ENCODE results near the gene LRRC40.
A peak's percentile ranks its signal among the peaks of the same experiment; 100 is the strongest.

LRRC40 gene

GRCh38 chr1:70228670-70229069, 23.3 kb upstream of the LRRC40 start:
- ChIA-PET POLR2A (no interaction called here), CTCF (no interaction called here)
- no peak for DNase-seq
- Histone ChIP-seq H3K9me3 (ENCODE audit: control extremely low read depth in 1 of 5, control insufficient read depth in 4 of 5, insufficient read depth in 2 of 5, low read depth in 1 of 5, low read length in 4 of 5) (no peaks in the 10 kb centered on the region), H3K4me3 (ENCODE audit: control insufficient read depth in 1 of 7, extremely low read depth in 1 of 7, insufficient read depth in 4 of 7, low read depth in 2 of 7, low read length in 6 of 7) (no peak overlapping the region), H3K27ac (ENCODE audit: insufficient read depth in 1 of 2, low read depth in 1 of 2, low read length in 2 of 2, poor library complexity in 1 of 2, severe bottlenecking in 2 of 2) (no peak overlapping the region), H3K27me3 (replicated peaks in 2 of 5; ENCODE audit: control insufficient read depth in 4 of 5, insufficient read depth in 5 of 5, low read length in 4 of 5) (no peaks in the 10 kb centered on the region), H3K4me1 (ENCODE audit: control extremely low read depth in 1 of 4, control insufficient read depth in 4 of 4, insufficient read depth in 4 of 4, low read length in 3 of 4) (peaks cover 0 to 20% (median 8%) of the 10 kb centered on the region in 4 experiments), H3K36me3 (ENCODE audit: control insufficient read depth in 4 of 4, insufficient read depth in 4 of 4, low read length in 3 of 4) (peaks cover 9 to 65% (median 44%) of the 10 kb centered on the region in 4 experiments)
- no CpG with 5 or more reads among the region's 2 CpGs for WGBS (ENCODE audit: insufficient coverage)

GRCh38 chr1:70227439-70227838, 22.1 kb upstream of the LRRC40 start:
- Histone ChIP-seq H3K9me3 (ENCODE audit: control extremely low read depth in 1 of 5, control insufficient read depth in 4 of 5, insufficient read depth in 2 of 5, low read depth in 1 of 5, low read length in 4 of 5) (no peaks in the 10 kb centered on the region), H3K36me3 (ENCODE audit: control insufficient read depth in 4 of 4, insufficient read depth in 4 of 4, low read length in 3 of 4) (peaks cover 9 to 63% (median 37%) of the 10 kb centered on the region in 4 experiments), H3K27ac (ENCODE audit: insufficient read depth in 1 of 2, low read depth in 1 of 2, low read length in 2 of 2, poor library complexity in 1 of 2, severe bottlenecking in 2 of 2) (no peak overlapping the region), H3K27me3 (replicated peaks in 2 of 5; ENCODE audit: control insufficient read depth in 4 of 5, insufficient read depth in 5 of 5, low read length in 4 of 5) (no peaks in the 10 kb centered on the region), H3K4me3 (ENCODE audit: control insufficient read depth in 1 of 7, extremely low read depth in 1 of 7, insufficient read depth in 4 of 7, low read depth in 2 of 7, low read length in 6 of 7) (no peak overlapping the region), H3K4me1 (ENCODE audit: control extremely low read depth in 1 of 4, control insufficient read depth in 4 of 4, insufficient read depth in 4 of 4, low read length in 3 of 4) (peaks cover 7 to 33% (median 14%) of the 10 kb centered on the region in 4 experiments)
- no CpG with 5 or more reads among the region's 1 CpG for WGBS (ENCODE audit: insufficient coverage)
- ChIA-PET POLR2A (no interaction called here), CTCF (interaction anchor here (1.4 kb wide), 1 partner anchor 94 kb away, joined by 4 read pairs; no protein-coding TSS in a partner anchor)
- peak in 1 of 3 donors; percentile 26 for DNase-seq

GRCh38 chr1:70224954-70225353, 19.6 kb upstream of the LRRC40 start:
- Histone ChIP-seq H3K9me3 (ENCODE audit: control extremely low read depth in 1 of 5, control insufficient read depth in 4 of 5, insufficient read depth in 2 of 5, low read depth in 1 of 5, low read length in 4 of 5) (no peaks in the 10 kb centered on the region), H3K4me1 (ENCODE audit: control extremely low read depth in 1 of 4, control insufficient read depth in 4 of 4, insufficient read depth in 4 of 4, low read length in 3 of 4) (peaks cover 14 to 48% (median 24%) of the 10 kb centered on the region in 4 experiments), H3K27ac (ENCODE audit: insufficient read depth in 1 of 2, low read depth in 1 of 2, low read length in 2 of 2, poor library complexity in 1 of 2, severe bottlenecking in 2 of 2) (no peak overlapping the region), H3K36me3 (ENCODE audit: control insufficient read depth in 4 of 4, insufficient read depth in 4 of 4, low read length in 3 of 4) (peaks cover 0 to 39% (median 20%) of the 10 kb centered on the region in 4 experiments), H3K27me3 (replicated peaks in 2 of 5; ENCODE audit: control insufficient read depth in 4 of 5, insufficient read depth in 5 of 5, low read length in 4 of 5) (no peaks in the 10 kb centered on the region), H3K4me3 (ENCODE audit: control insufficient read depth in 1 of 7, extremely low read depth in 1 of 7, insufficient read depth in 4 of 7, low read depth in 2 of 7, low read length in 6 of 7) (no peak overlapping the region)
- CTCF ChIA-PET = no interaction called here
- WGBS (ENCODE audit: insufficient coverage) = 100% methylated on average over 1 of the region's 2 CpGs
- DNase-seq = no peak
- POLR2A ChIA-PET = no interaction called here

GRCh38 chr1:70222716-70223235, 17.4 kb upstream of the LRRC40 start:
- ChIA-PET POLR2A (interaction anchor here (0.7 kb wide), 1 partner anchor 18 kb away, joined by 4 read pairs; the partner anchor contains the start of gene LRRC40), CTCF (no interaction called here)
- Histone ChIP-seq H3K9me3 (ENCODE audit: control extremely low read depth in 1 of 5, control insufficient read depth in 4 of 5, insufficient read depth in 2 of 5, low read depth in 1 of 5, low read length in 4 of 5) (no peaks in the 10 kb centered on the region), H3K36me3 (ENCODE audit: control insufficient read depth in 4 of 4, insufficient read depth in 4 of 4, low read length in 3 of 4) (peaks cover 0 to 21% (median 9%) of the 10 kb centered on the region in 4 experiments), H3K4me1 (ENCODE audit: control extremely low read depth in 1 of 4, control insufficient read depth in 4 of 4, insufficient read depth in 4 of 4, low read length in 3 of 4) (peaks cover 16 to 54% (median 27%) of the 10 kb centered on the region in 4 experiments), H3K27ac (ENCODE audit: insufficient read depth in 1 of 2, low read depth in 1 of 2, low read length in 2 of 2, poor library complexity in 1 of 2, severe bottlenecking in 2 of 2) (peak overlapping the region; percentile 96 to 98), H3K27me3 (replicated peaks in 2 of 5; ENCODE audit: control insufficient read depth in 4 of 5, insufficient read depth in 5 of 5, low read length in 4 of 5) (no peaks in the 10 kb centered on the region), H3K4me3 (ENCODE audit: control insufficient read depth in 1 of 7, extremely low read depth in 1 of 7, insufficient read depth in 4 of 7, low read depth in 2 of 7, low read length in 6 of 7) (peak overlapping the region in 5 of 7 experiments; percentile 85 to 96 (median 94))
- DNase-seq = no peak
- WGBS (ENCODE audit: insufficient coverage) = no CpG with 5 or more reads among the region's 3 CpGs

- POLR2A ChIA-PET = interaction anchor here (0.6 to 2.0 kb wide), 5 partner anchors 11 to 1990 kb away, joined by 3 to 7 read pairs (median 6); partner anchors contain the start of gene LRRC40
- DNase-seq = peak; percentile 95 to 98 (median 97)
- Histone ChIP-seq H3K36me3 (ENCODE audit: control insufficient read depth in 4 of 4, insufficient read depth in 4 of 4, low read length in 3 of 4) (peaks cover 0 to 21% (median 10%) of the 10 kb centered on the region in 4 experiments), H3K27ac (ENCODE audit: insufficient read depth in 1 of 2, low read depth in 1 of 2, low read length in 2 of 2, poor library complexity in 1 of 2, severe bottlenecking in 2 of 2) (peak within 1 kb of the TSS; percentile 96 to 98), H3K4me3 (ENCODE audit: control insufficient read depth in 1 of 7, extremely low read depth in 1 of 7, insufficient read depth in 4 of 7, low read depth in 2 of 7, low read length in 6 of 7) (peak within 1 kb of the TSS; percentile 74 to 96 (median 93)), H3K4me1 (ENCODE audit: control extremely low read depth in 1 of 4, control insufficient read depth in 4 of 4, insufficient read depth in 4 of 4, low read length in 3 of 4) (peaks cover 12 to 42% (median 24%) of the 10 kb centered on the region in 4 experiments), H3K9me3 (ENCODE audit: control extremely low read depth in 1 of 5, control insufficient read depth in 4 of 5, insufficient read depth in 2 of 5, low read depth in 1 of 5, low read length in 4 of 5) (no peaks in the 10 kb centered on the region), H3K27me3 (replicated peaks in 2 of 5; ENCODE audit: control insufficient read depth in 4 of 5, insufficient read depth in 5 of 5, low read length in 4 of 5) (no peaks in the 10 kb centered on the region)
- 0% methylated on average over 40 of the region's 74 CpGs for WGBS (ENCODE audit: insufficient coverage)
- CTCF ChIA-PET = interaction anchor here (2.5 to 3.0 kb wide), 3 partner anchors 11 to 15 kb away, joined by 8 to 17 read pairs (median 9); no protein-coding TSS in a partner anchor
These were observed 16.1 kb upstream of the LRRC40 start, which contains the start of gene SRSF11 for GRCh38 chr1:70221238-70222121. SRSF11 (plus strand) TSS chr1:70221380; CDS start chr1:70221637, 257 bp downstream.

GRCh38 chr1:70220517-70221237, 15.3 kb upstream of the LRRC40 start:
- peak overlapping the region; percentile 67 to 98 for H3K27ac ChIP-seq (ENCODE audit: insufficient read depth in 1 of 2, low read depth in 1 of 2, low read length in 2 of 2, poor library complexity in 1 of 2, severe bottlenecking in 2 of 2)
- H3K4me1 ChIP-seq (ENCODE audit: control extremely low read depth in 1 of 4, control insufficient read depth in 4 of 4, insufficient read depth in 4 of 4, low read length in 3 of 4) = peaks cover 12 to 42% (median 24%) of the 10 kb centered on the region in 4 experiments
- H3K4me3 ChIP-seq (ENCODE audit: control insufficient read depth in 1 of 7, extremely low read depth in 1 of 7, insufficient read depth in 4 of 7, low read depth in 2 of 7, low read length in 6 of 7) = peak overlapping the region; percentile 74 to 96 (median 93)
- ChIA-PET POLR2A (interaction anchor here (0.6 to 2.0 kb wide), 5 partner anchors 11 to 190 kb away, joined by 3 to 7 read pairs (median 6); partner anchors contain the start of gene LRRC40), CTCF (interaction anchor here (2.5 to 3.0 kb wide), 3 partner anchors 10 to 14 kb away, joined by 8 to 17 read pairs (median 9); no protein-coding TSS in a partner anchor)
- DNase-seq = no peak
- no peaks in the 10 kb centered on the region for H3K9me3 ChIP-seq (ENCODE audit: control extremely low read depth in 1 of 5, control insufficient read depth in 4 of 5, insufficient read depth in 2 of 5, low read depth in 1 of 5, low read length in 4 of 5)
- H3K36me3 ChIP-seq (ENCODE audit: control insufficient read depth in 4 of 4, insufficient read depth in 4 of 4, low read length in 3 of 4) = peaks cover 0 to 25% (median 10%) of the 10 kb centered on the region in 4 experiments
- 20% methylated on average over 5 of the region's 17 CpGs for WGBS (ENCODE audit: insufficient coverage)
- no peaks in the 10 kb centered on the region for H3K27me3 ChIP-seq (replicated peaks in 2 of 5; ENCODE audit: control insufficient read depth in 4 of 5, insufficient read depth in 5 of 5, low read length in 4 of 5)

Measured in common myeloid progenitor, CD34-positive (primary cell).